ENCODE results near the gene RBP2.

RBP2 gene

GRCh38 chr3:139476348-139476747 lies at the start of gene RBP2:
Gene RBP2 (minus strand): TSS chr3:139476516. CDS start chr3:139476459, 57 bp downstream.
- no peaks in the 10 kb centered on the region for H3K36me3 ChIP-seq (ENCODE audit: control insufficient read depth, insufficient read depth, low read length, severe bottlenecking)
- no peaks in the 10 kb centered on the region for H3K4me1 ChIP-seq (ENCODE audit: control insufficient read depth, insufficient read depth, low read length)
- no peaks in the 10 kb centered on the region for H3K9me3 ChIP-seq (ENCODE audit: control insufficient read depth, low read length)
- H3K9ac ChIP-seq (ENCODE audit: low read length), result no peak within 1 kb of the TSS
- H3K27me3 ChIP-seq (replicated peaks; ENCODE audit: control insufficient read depth, insufficient read depth, low read length), result no peaks in the 10 kb centered on the region
- H3K4me3 ChIP-seq (ENCODE audit: low read length), result no peak within 1 kb of the TSS
- DNase-seq (ENCODE audit: low read depth), result no peak

GRCh38 chr3:139524841-139525636 lies 48.7 kb upstream of the RBP2 start:
- DNase-seq (ENCODE audit: low read depth), result no peak
- no peak overlapping the region for H3K9ac ChIP-seq (ENCODE audit: low read length)
- H3K4me3 ChIP-seq (ENCODE audit: low read length), result no peak overlapping the region
- H3K27me3 ChIP-seq (replicated peaks; ENCODE audit: control insufficient read depth, insufficient read depth, low read length), result peaks cover 10% of the 10 kb centered on the region
- H3K4me1 ChIP-seq (ENCODE audit: control insufficient read depth, insufficient read depth, low read length), result no peaks in the 10 kb centered on the region
- peaks cover 5% of the 10 kb centered on the region for H3K9me3 ChIP-seq (ENCODE audit: control insufficient read depth, low read length)
- no peaks in the 10 kb centered on the region for H3K36me3 ChIP-seq (ENCODE audit: control insufficient read depth, insufficient read depth, low read length, severe bottlenecking)

- H3K36me3 ChIP-seq (ENCODE audit: control insufficient read depth, insufficient read depth, low read length, severe bottlenecking), result no peaks in the 10 kb centered on the region
- no peak overlapping the region for H3K4me3 ChIP-seq (ENCODE audit: low read length)
- H3K4me1 ChIP-seq (ENCODE audit: control insufficient read depth, insufficient read depth, low read length), result no peaks in the 10 kb centered on the region
- no peak for DNase-seq (ENCODE audit: low read depth)
- H3K9ac ChIP-seq (ENCODE audit: low read length), result no peak overlapping the region
- peaks cover 5% of the 10 kb centered on the region for H3K9me3 ChIP-seq (ENCODE audit: control insufficient read depth, low read length)
- peaks cover 10% of the 10 kb centered on the region for H3K27me3 ChIP-seq (replicated peaks; ENCODE audit: control insufficient read depth, insufficient read depth, low read length)
These were observed 47.4 kb upstream of the RBP2 start for GRCh38 chr3:139523718-139524117.

GRCh38 chr3:139523166-139523565 lies 46.9 kb upstream of the RBP2 start:
- Histone ChIP-seq H3K4me1 (ENCODE audit: control insufficient read depth, insufficient read depth, low read length) (no peaks in the 10 kb centered on the region), H3K9me3 (ENCODE audit: control insufficient read depth, low read length) (peaks cover 5% of the 10 kb centered on the region), H3K36me3 (ENCODE audit: control insufficient read depth, insufficient read depth, low read length, severe bottlenecking) (no peaks in the 10 kb centered on the region), H3K9ac (ENCODE audit: low read length) (no peak overlapping the region), H3K27me3 (replicated peaks; ENCODE audit: control insufficient read depth, insufficient read depth, low read length) (peaks cover 10% of the 10 kb centered on the region), H3K4me3 (ENCODE audit: low read length) (no peak overlapping the region)
- no peak for DNase-seq (ENCODE audit: low read depth)

- H3K9ac ChIP-seq (ENCODE audit: low read length), result no peak overlapping the region
- no peak for DNase-seq (ENCODE audit: low read depth)
- no peak overlapping the region for H3K4me3 ChIP-seq (ENCODE audit: low read length)
- H3K9me3 ChIP-seq (ENCODE audit: control insufficient read depth, low read length), result peaks cover 5% of the 10 kb centered on the region
- peaks cover 10% of the 10 kb centered on the region for H3K27me3 ChIP-seq (replicated peaks; ENCODE audit: control insufficient read depth, insufficient read depth, low read length)
- H3K36me3 ChIP-seq (ENCODE audit: control insufficient read depth, insufficient read depth, low read length, severe bottlenecking), result no peaks in the 10 kb centered on the region
- no peaks in the 10 kb centered on the region for H3K4me1 ChIP-seq (ENCODE audit: control insufficient read depth, insufficient read depth, low read length)
These were observed 46.1 kb upstream of the RBP2 start for GRCh38 chr3:139522421-139522820.

GRCh38 chr3:139521816-139522215 lies 45.5 kb upstream of the RBP2 start:
- no peak for DNase-seq (ENCODE audit: low read depth)
- Histone ChIP-seq H3K36me3 (ENCODE audit: control insufficient read depth, insufficient read depth, low read length, severe bottlenecking) (no peaks in the 10 kb centered on the region), H3K9me3 (ENCODE audit: control insufficient read depth, low read length) (peaks cover 5% of the 10 kb centered on the region), H3K9ac (ENCODE audit: low read length) (no peak overlapping the region), H3K27me3 (replicated peaks; ENCODE audit: control insufficient read depth, insufficient read depth, low read length) (peaks cover 10% of the 10 kb centered on the region), H3K4me1 (ENCODE audit: control insufficient read depth, insufficient read depth, low read length) (no peaks in the 10 kb centered on the region), H3K4me3 (ENCODE audit: low read length) (no peak overlapping the region)

- H3K4me3 ChIP-seq (ENCODE audit: low read length), result no peak overlapping the region
- H3K9ac ChIP-seq (ENCODE audit: low read length), result no peak overlapping the region
- no peaks in the 10 kb centered on the region for H3K36me3 ChIP-seq (ENCODE audit: control insufficient read depth, insufficient read depth, low read length, severe bottlenecking)
- peaks cover 5% of the 10 kb centered on the region for H3K9me3 ChIP-seq (ENCODE audit: control insufficient read depth, low read length)
- H3K4me1 ChIP-seq (ENCODE audit: control insufficient read depth, insufficient read depth, low read length), result no peaks in the 10 kb centered on the region
- H3K27me3 ChIP-seq (replicated peaks; ENCODE audit: control insufficient read depth, insufficient read depth, low read length), result peaks cover 10% of the 10 kb centered on the region
- DNase-seq (ENCODE audit: low read depth), result no peak
These were observed 44.8 kb upstream of the RBP2 start for GRCh38 chr3:139521144-139521543.

GRCh38 chr3:139519998-139520737 lies 43.9 kb upstream of the RBP2 start:
- DNase-seq (ENCODE audit: low read depth), result no peak
- Histone ChIP-seq H3K36me3 (ENCODE audit: control insufficient read depth, insufficient read depth, low read length, severe bottlenecking) (no peaks in the 10 kb centered on the region), H3K4me1 (ENCODE audit: control insufficient read depth, insufficient read depth, low read length) (no peaks in the 10 kb centered on the region), H3K4me3 (ENCODE audit: low read length) (no peak overlapping the region), H3K27me3 (replicated peaks; ENCODE audit: control insufficient read depth, insufficient read depth, low read length) (peaks cover 10% of the 10 kb centered on the region), H3K9me3 (ENCODE audit: control insufficient read depth, low read length) (peaks cover 5% of the 10 kb centered on the region), H3K9ac (ENCODE audit: low read length) (no peak overlapping the region)

GRCh38 chr3:139518926-139519842 lies 42.9 kb upstream of the RBP2 start:
- H3K9ac ChIP-seq (ENCODE audit: low read length), result no peak overlapping the region
- no peaks in the 10 kb centered on the region for H3K4me1 ChIP-seq (ENCODE audit: control insufficient read depth, insufficient read depth, low read length)
- H3K9me3 ChIP-seq (ENCODE audit: control insufficient read depth, low read length), result peaks cover 5% of the 10 kb centered on the region
- H3K27me3 ChIP-seq (replicated peaks; ENCODE audit: control insufficient read depth, insufficient read depth, low read length), result peaks cover 10% of the 10 kb centered on the region
- no peak for DNase-seq (ENCODE audit: low read depth)
- H3K4me3 ChIP-seq (ENCODE audit: low read length), result no peak overlapping the region
- H3K36me3 ChIP-seq (ENCODE audit: control insufficient read depth, insufficient read depth, low read length, severe bottlenecking), result no peaks in the 10 kb centered on the region

GRCh38 chr3:139518306-139518705 lies 42.0 kb upstream of the RBP2 start:
- H3K9me3 ChIP-seq (ENCODE audit: control insufficient read depth, low read length), result peaks cover 4% of the 10 kb centered on the region
- DNase-seq (ENCODE audit: low read depth), result no peak
- no peak overlapping the region for H3K4me3 ChIP-seq (ENCODE audit: low read length)
- no peaks in the 10 kb centered on the region for H3K36me3 ChIP-seq (ENCODE audit: control insufficient read depth, insufficient read depth, low read length, severe bottlenecking)
- H3K4me1 ChIP-seq (ENCODE audit: control insufficient read depth, insufficient read depth, low read length), result no peaks in the 10 kb centered on the region
- H3K27me3 ChIP-seq (replicated peaks; ENCODE audit: control insufficient read depth, insufficient read depth, low read length), result peaks cover 9% of the 10 kb centered on the region
- no peak overlapping the region for H3K9ac ChIP-seq (ENCODE audit: low read length)

All from adipocyte (in vitro differentiated cells).